Upper lobe of left lung (tissue), 4 donors: ENCODE results near the gene PPP1R1B.
A peak's percentile ranks its signal among the peaks of the same experiment; 100 is the strongest.

ENCODE experiments used
- CTCF ChIP-seq, 6 experiments: fragments of 450-650 bp in 4 of 6; fragments of 200-600 bp in 2 of 6; sonication (generic) in 2 of 6; IDR thresholded peaks; one replicate each; pipeline ENCODE4 v1.5.1; 2016 to 2019; ENCODE audit warnings: antibody characterized with exemption in 6 of 6
- POLR2A ChIP-seq, 4 donors: fragments of 450-650 bp; IDR thresholded peaks; one replicate each; pipeline ENCODE4 v1.5.1; 2016 to 2017; ENCODE audit warnings: antibody characterized with exemption in 4 of 4, mild to moderate bottlenecking in 2 of 4
- POLR2AphosphoS5 ChIP-seq, 2 donors: sonication (generic); formaldehyde crosslinking; IDR thresholded peaks; one replicate each; pipeline ENCODE4 v1.5.1; 2017; ENCODE audit warnings: antibody characterized with exemption in 2 of 2

- peak; percentile 59 to 86 (median 82) for TF ChIP-seq CTCF (IDR thresholded peaks at IDR 0.05)
- TF ChIP-seq POLR2AphosphoS5 (IDR thresholded peaks at IDR 0.05), result no peak
- no peak for TF ChIP-seq POLR2A (IDR thresholded peaks at IDR 0.05)
Measured at GRCh38 chr17:39667945-39668924, 41.5 kb downstream of the PPP1R1B start, which contains the start of gene PNMT.
